Astrocyte (in vitro differentiated cells and primary cell): ENCODE results near the gene GRB7. TPM values are rescaled to one million over a fixed set of nuclear protein-coding genes. Genes with fewer than 3 reads are reported as not detected.

Experiments used
- DNase-seq: peaks from one replicate; pipeline ENCODE4 v3.0.0-alpha.2; 2010; ENCODE audit warnings: low read depth
- FAIRE-seq: peaks from 2 replicates; lab custom pipeline; 2011; peaks lifted over from hg19 to GRCh38; lab: Jason Lieb, UNC
- H2AFZ ChIP-seq: 2 replicates; pipeline ENCODE4 v1.6.0; 2012; ENCODE audit warnings: low read depth, low read length, inconsistent platforms
- H3K27ac ChIP-seq: 2 replicates; pipeline ENCODE4 v1.5.1; 2011; ENCODE audit warnings: low read depth, low read length, inconsistent platforms
- H3K27me3 ChIP-seq: 2 replicates; pipeline ENCODE4 v1.6.0; 2011; ENCODE audit warnings: low read length, inconsistent platforms; ENCODE audit not compliant: insufficient read depth
- H3K36me3 ChIP-seq: 2 replicates; pipeline ENCODE4 v1.5.1; 2011; ENCODE audit warnings: low read length, inconsistent platforms; ENCODE audit not compliant: insufficient read depth
- H3K4me1 ChIP-seq: 2 replicates; pipeline ENCODE4 v1.5.1; 2011; ENCODE audit warnings: low read length, inconsistent platforms; ENCODE audit not compliant: insufficient read depth
- H3K4me2 ChIP-seq: 2 replicates; pipeline ENCODE4 v1.6.0; 2012; ENCODE audit warnings: low read length, inconsistent platforms
- H3K4me3 ChIP-seq: 2 replicates; pipeline ENCODE4 v1.5.1; 2011; ENCODE audit warnings: low read depth, mild to moderate bottlenecking, low read length, inconsistent platforms; ENCODE audit not compliant: insufficient read depth
- H3K79me2 ChIP-seq: 2 replicates; pipeline ENCODE4 v1.6.0; 2012; ENCODE audit warnings: mild to moderate bottlenecking, low read length, inconsistent platforms; ENCODE audit not compliant: insufficient read depth
- H3K9ac ChIP-seq: 2 replicates; pipeline ENCODE4 v1.6.0; 2012; ENCODE audit warnings: mild to moderate bottlenecking, low read length, inconsistent platforms
- H3K9me3 ChIP-seq: 2 replicates; pipeline ENCODE4 v1.5.1; 2012; ENCODE audit warnings: low read depth, mild to moderate bottlenecking, low read length, inconsistent platforms; ENCODE audit not compliant: insufficient read depth
- H4K20me1 ChIP-seq: 2 replicates; pipeline ENCODE4 v1.6.0; 2012; ENCODE audit warnings: low read length, inconsistent platforms; ENCODE audit not compliant: insufficient read depth
- H3K27ac Mint-ChIP-seq: one replicate; pipeline ENCODE4 v1.8.0; 2021; ENCODE audit warnings: mild to moderate bottlenecking, mixed read lengths; ENCODE audit not compliant: unreplicated experiment
- H3K27me3 Mint-ChIP-seq: one replicate; pipeline ENCODE4 v1.8.0; 2021; ENCODE audit warnings: low read depth, mixed read lengths; ENCODE audit not compliant: unreplicated experiment
- H3K36me3 Mint-ChIP-seq: one replicate; pipeline ENCODE4 v1.8.0; 2021; ENCODE audit warnings: low read depth, mixed read lengths; ENCODE audit not compliant: unreplicated experiment
- H3K4me1 Mint-ChIP-seq: one replicate; pipeline ENCODE4 v1.8.0; 2021; ENCODE audit warnings: low read depth, mixed read lengths; ENCODE audit not compliant: unreplicated experiment
- H3K4me3 Mint-ChIP-seq: one replicate; pipeline ENCODE4 v1.8.0; 2021; ENCODE audit warnings: mild to moderate bottlenecking, moderate library complexity, mixed read lengths; ENCODE audit not compliant: unreplicated experiment
- H3K9me3 Mint-ChIP-seq: one replicate; pipeline ENCODE4 v1.8.0; 2021; ENCODE audit warnings: mild to moderate bottlenecking, mixed read lengths; ENCODE audit not compliant: unreplicated experiment
- CTCF ChIP-seq: IDR thresholded peaks from 2 replicates; pipeline ENCODE4 v1.5.1; 2011; ENCODE audit warnings: low read depth, mild to moderate bottlenecking, inconsistent platforms, low read length, moderate library complexity; ENCODE audit not compliant: insufficient read depth
- EZH2 ChIP-seq: IDR thresholded peaks from 2 replicates; pipeline ENCODE4 v1.6.1; 2012; ENCODE audit warnings: mild to moderate bottlenecking, low read length, inconsistent platforms; ENCODE audit not compliant: insufficient read depth
- microRNA-seq: library from miRNA; unstranded; fragments of <30 nt; microRNA quantifications from one replicate; pipeline ENCODE4 v1.2.0, GENCODE V29; 2020
- total RNA-seq: library from RNA; stranded (reverse); gene quantifications from 2 replicates; pipeline ENCODE4 v1.2.1, GENCODE V29; 2021

The GRB7 gene
- total RNA-seq, 1 donor from 2014 or later = 3.3 TPM

DNA sequence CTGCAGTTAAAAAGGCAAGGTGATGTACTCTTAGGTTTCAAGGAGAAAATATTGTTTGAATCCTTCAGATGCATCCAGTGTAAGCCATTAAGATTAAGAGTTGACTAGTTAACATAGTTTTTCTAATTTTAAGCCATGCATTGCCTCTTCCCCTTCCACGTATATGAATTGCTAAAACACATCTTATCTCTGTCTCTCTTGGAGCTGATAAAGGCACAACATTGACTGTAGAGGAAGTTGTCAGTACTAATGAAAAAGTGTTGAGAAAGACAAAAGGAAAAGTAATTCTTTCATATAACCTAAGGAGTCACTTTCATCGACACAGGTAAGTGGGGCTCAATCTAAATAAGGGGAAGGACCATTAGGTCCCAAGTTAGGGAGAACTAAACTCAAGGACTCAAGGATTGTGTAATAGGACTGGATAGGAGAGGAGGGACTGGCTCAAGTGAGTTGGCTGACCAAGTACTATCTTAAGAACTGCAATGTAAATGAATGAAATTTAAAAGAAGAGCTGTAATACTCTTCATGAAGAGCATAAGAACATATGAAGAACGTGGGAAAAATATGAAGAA is 55.6 kb downstream of the GRB7 start:
- Mint-ChIP-seq H3K27me3 (peaks cover 12% of the 10 kb centered on the region), H3K27ac (no peak overlapping the region), H3K36me3 (no peaks in the 10 kb centered on the region), H3K4me3 (no peak overlapping the region), H3K4me1 (peaks cover 8% of the 10 kb centered on the region), H3K9me3 (peaks cover 1% of the 10 kb centered on the region)
- FAIRE-seq = no peak
- TF ChIP-seq EZH2 = no peak
- no peak for TF ChIP-seq CTCF
- Histone ChIP-seq H4K20me1 (no peaks in the 10 kb centered on the region), H3K36me3 (no peaks in the 10 kb centered on the region), H3K27ac (no peak overlapping the region), H2AFZ (no peak overlapping the region), H3K9me3 (no peaks in the 10 kb centered on the region), H3K4me3 (no peak overlapping the region), H3K4me1 (no peaks in the 10 kb centered on the region), H3K27me3 (peaks cover 39% of the 10 kb centered on the region), H3K4me2 (no peak overlapping the region), H3K9ac (no peak overlapping the region), H3K79me2 (no peaks in the 10 kb centered on the region)
- no peak for DNase-seq

- Histone ChIP-seq H3K4me3 (no peak overlapping the region), H3K79me2 (no peaks in the 10 kb centered on the region), H2AFZ (no peak overlapping the region), H3K9me3 (no peaks in the 10 kb centered on the region), H3K4me1 (no peaks in the 10 kb centered on the region), H3K9ac (no peak overlapping the region), H3K36me3 (no peaks in the 10 kb centered on the region), H4K20me1 (no peaks in the 10 kb centered on the region), H3K27ac (no peak overlapping the region), H3K4me2 (no peak overlapping the region), H3K27me3 (peaks cover 44% of the 10 kb centered on the region)
- TF ChIP-seq CTCF (no peak), EZH2 (no peak)
- Mint-ChIP-seq H3K27me3 (peaks cover 12% of the 10 kb centered on the region), H3K9me3 (peaks cover 1% of the 10 kb centered on the region), H3K4me3 (no peak overlapping the region), H3K27ac (no peak overlapping the region), H3K4me1 (peaks cover 8% of the 10 kb centered on the region), H3K36me3 (no peaks in the 10 kb centered on the region)
- no peak for FAIRE-seq
- no peak for DNase-seq
Measured at GRCh38 chr17:39794249-39794970, 56.7 kb downstream of the GRB7 start.

Small RNA genes lying within 50 kb of the gene (microRNA-seq; reads per million reads assigned to microRNA genes)
- 6.8 reads per million, percentile 28 among the genes with 10 or more reads in this experiment for gene MIR4728

Other genes with a start within 250 kb of the GRB7 start
- gene NEUROD2, start 130.0 kb upstream of the GRB7 start, total RNA-seq = not detected in 2 replicates
- 0.26 and 0.39 TPM in 2 replicates for gene PPP1R1B, start 111.0 kb upstream of the GRB7 start, total RNA-seq
- gene STARD3, start 100.8 kb upstream of the GRB7 start, total RNA-seq = 51.2 and 62.1 TPM in 2 replicates
- 0.98 and 1.4 TPM in 2 replicates for gene TCAP, start 72.6 kb upstream of the GRB7 start, total RNA-seq
- gene PNMT, start 69.5 kb upstream of the GRB7 start, total RNA-seq = 0.59 and 1.5 TPM in 2 replicates
- 12.2 and 15.6 TPM in 2 replicates for gene PGAP3, start 49.9 kb upstream of the GRB7 start, total RNA-seq
- gene ERBB2, start 37.9 kb upstream of the GRB7 start, total RNA-seq = 64.0 and 70.4 TPM in 2 replicates
- gene MIEN1, start 7.4 kb upstream of the GRB7 start, total RNA-seq = 38.9 and 41.3 TPM in 2 replicates
- gene IKZF3, start 126.4 kb downstream of the GRB7 start, total RNA-seq = 0.34 and 0.41 TPM in 2 replicates
- not detected in 2 replicates for gene ZPBP2, start 130.3 kb downstream of the GRB7 start, total RNA-seq
- 12.1 and 12.4 TPM in 2 replicates for gene GSDMB, start 180.7 kb downstream of the GRB7 start, total RNA-seq
- 65.3 and 70.2 TPM in 2 replicates for gene ORMDL3, start 189.7 kb downstream of the GRB7 start, total RNA-seq
- gene LRRC3C, start 189.8 kb downstream of the GRB7 start, total RNA-seq = not detected in 2 replicates
- not detected in 2 replicates for gene GSDMA, start 225.1 kb downstream of the GRB7 start, total RNA-seq
- 129 and 134 TPM in 2 replicates for gene PSMD3, start 242.9 kb downstream of the GRB7 start, total RNA-seq